ENCODE data around the gene TAOK1.

The TAOK1 gene

GRCh38 chr17:29593591-29594518 lies 203.7 kb downstream of the TAOK1 start (continued):
- TF ChIP-seq ZNF707 (tag by site-specific recombination; IDR thresholded peaks at IDR 0.05), result no peak
- TF ChIP-seq ZNF223 (tag by site-specific recombination; IDR thresholded peaks at IDR 0.05), result no peak
- no peak for TF ChIP-seq ZNF354C (tag by site-specific recombination; IDR thresholded peaks at IDR 0.05; ENCODE audit: borderline replicate concordance, low read depth)
- TF ChIP-seq ZNF677 (tag by site-specific recombination; IDR thresholded peaks at IDR 0.05), result no peak
- TF ChIP-seq SCRT1 (tag by site-specific recombination; IDR thresholded peaks at IDR 0.05; ENCODE audit: borderline replicate concordance), result no peak
- TF ChIP-seq ZNF157 (tag by site-specific recombination; IDR thresholded peaks at IDR 0.05), result no peak
- TF ChIP-seq ZNF548 (tag by site-specific recombination; IDR thresholded peaks at IDR 0.05), result no peak
- TF ChIP-seq ZNF175 (tag by site-specific recombination; IDR thresholded peaks at IDR 0.05), result no peak
- peak; percentile 33 for TF ChIP-seq ZBTB26 (tag by site-specific recombination; optimal IDR thresholded peaks at IDR 0.05)
- peak; percentile 92 for TF ChIP-seq ZNF398 (tag by site-specific recombination; IDR thresholded peaks at IDR 0.05)
- TF ChIP-seq ZSCAN5A (tag by site-specific recombination; IDR thresholded peaks at IDR 0.05), result no peak
- peak; percentile 96 for TF ChIP-seq EGR2 (tag by site-specific recombination; IDR thresholded peaks at IDR 0.05; ENCODE audit: low read depth)
- no peak for TF ChIP-seq ZNF394 (tag by site-specific recombination; IDR thresholded peaks at IDR 0.05; ENCODE audit: borderline replicate concordance)
- no peak for TF ChIP-seq ZBTB48 (tag by site-specific recombination; IDR thresholded peaks at IDR 0.05)
- TF ChIP-seq ZNF501 (tag by site-specific recombination; IDR thresholded peaks at IDR 0.05), result no peak
- no peak for TF ChIP-seq TSHZ1 (tag by site-specific recombination; IDR thresholded peaks at IDR 0.05; ENCODE audit: borderline replicate concordance)
- TF ChIP-seq ZBTB10 (tag by site-specific recombination; IDR thresholded peaks at IDR 0.05), result no peak
- TF ChIP-seq ZNF280C (tag by site-specific recombination; IDR thresholded peaks at IDR 0.05), result no peak
- no peak for TF ChIP-seq AEBP2 (tag by site-specific recombination; IDR thresholded peaks at IDR 0.05; ENCODE audit: borderline replicate concordance)
- TF ChIP-seq ZNF433 (tag by site-specific recombination; IDR thresholded peaks at IDR 0.05; ENCODE audit: low read depth), result no peak
- 0 out of 2 replicates have a peak, but pooled peaks have one; percentile 42 for TF ChIP-seq ZSCAN30 (tag by site-specific recombination; IDR thresholded peaks at IDR 0.05)
- TF ChIP-seq ZNF423 (tag by site-specific recombination; IDR thresholded peaks at IDR 0.05), result 0 out of 2 replicates have a peak, but pooled peaks have one; percentile 23
- TF ChIP-seq ZNF558 (tag by site-specific recombination; IDR thresholded peaks at IDR 0.05), result no peak

Measured in HEK293 (cell line).